Brain microvascular endothelial cell (primary cell): ENCODE results near the gene PRDX5.
"Not testable (repeated sequence)": the region's sequence is repeated elsewhere in the genome, so short reads cannot be mapped to it uniquely, and the experiment has no call there.

Experiments used
- DNase-seq: peaks from one replicate; pipeline ENCODE4 v3.0.0-alpha.2; 2020
- H3K27ac ChIP-seq: fragments of 250-450 bp; sonication (Bioruptor Pico); 2 replicates; pipeline ENCODE4 v1.5.1; 2020; ENCODE audit warnings: mild to moderate bottlenecking, moderate library complexity
- H3K27me3 ChIP-seq: fragments of 250-450 bp; sonication (Bioruptor Pico); replicated peaks from 2 replicates; pipeline ENCODE4 v1.5.1; 2020; ENCODE audit warnings: mild to moderate bottlenecking
- H3K36me3 ChIP-seq: fragments of 250-450 bp; sonication (Bioruptor Pico); replicated peaks from 2 replicates; pipeline ENCODE4 v1.5.1; 2020; ENCODE audit warnings: mild to moderate bottlenecking
- H3K4me3 ChIP-seq: 2 replicates; pipeline ENCODE4 v1.5.1; 2011; ENCODE audit warnings: low read depth, mild to moderate bottlenecking, control low read depth, low read length, moderate library complexity
- CTCF ChIP-seq: IDR thresholded peaks from 2 replicates; pipeline ENCODE4 v1.5.1; 2011; ENCODE audit warnings: low read depth, mild to moderate bottlenecking, moderate library complexity, low read length, control low read depth, inconsistent platforms; ENCODE audit errors: missing control alignments
- in situ Hi-C: cut with HindIII; loops from 2 replicates; pipeline ENCODE4 v1.10.0; 2017; ENCODE audit warnings: low sequenced_read_pairs, low pct_ligation_motif_present

PRDX5 gene

GRCh38 chr11:64322925-64323260 is 5.0 kb downstream of the PRDX5 start:
- no peaks in the 10 kb centered on the region for H3K27me3 ChIP-seq
- H3K4me3 ChIP-seq, result no peak overlapping the region
- in situ Hi-C loops, result no loop called here
- no peak for TF ChIP-seq CTCF
- no peak overlapping the region for H3K27ac ChIP-seq
- peaks cover 21% of the 10 kb centered on the region for H3K36me3 ChIP-seq
- no peak for DNase-seq

GRCh38 chr11:64323373-64323772 is 5.5 kb downstream of the PRDX5 start:
- in situ Hi-C loops, result no loop called here
- TF ChIP-seq CTCF, result no peak
- no peak overlapping the region for H3K4me3 ChIP-seq
- H3K36me3 ChIP-seq, result peaks cover 21% of the 10 kb centered on the region
- DNase-seq, result no peak
- H3K27ac ChIP-seq, result no peak overlapping the region
- no peaks in the 10 kb centered on the region for H3K27me3 ChIP-seq

- DNase-seq, in situ Hi-C loops, H3K27ac ChIP-seq, H3K4me3 ChIP-seq, H3K27me3 ChIP-seq: not testable (repeated sequence)
- peaks cover 21% of the 10 kb centered on the region for H3K36me3 ChIP-seq
These were observed 6.1 kb downstream of the PRDX5 start for GRCh38 chr11:64323984-64324383.

GRCh38 chr11:64324692-64325469 is 7.0 kb downstream of the PRDX5 start:
- TF ChIP-seq CTCF, result no peak
- Histone ChIP-seq H3K27ac (no peak overlapping the region), H3K27me3 (no peaks in the 10 kb centered on the region), H3K4me3 (no peak overlapping the region), H3K36me3 (peaks cover 21% of the 10 kb centered on the region)
- in situ Hi-C loops, result no loop called here
- DNase-seq, result no peak

- TF ChIP-seq CTCF, result no peak
- no peaks in the 10 kb centered on the region for H3K27me3 ChIP-seq
- H3K36me3 ChIP-seq, result peaks cover 5% of the 10 kb centered on the region
- no peak overlapping the region for H3K4me3 ChIP-seq
- in situ Hi-C loops, result no loop called here
- no peak overlapping the region for H3K27ac ChIP-seq
- no peak for DNase-seq
These were observed 9.5 kb downstream of the PRDX5 start for GRCh38 chr11:64327375-64327774.

GRCh38 chr11:64327993-64328392 is 10.1 kb downstream of the PRDX5 start:
- TF ChIP-seq CTCF, result no peak
- in situ Hi-C loops, result no loop called here
- no peak for DNase-seq
- Histone ChIP-seq H3K27ac (no peak overlapping the region), H3K27me3 (no peaks in the 10 kb centered on the region), H3K36me3 (no peaks in the 10 kb centered on the region), H3K4me3 (no peak overlapping the region)
